HepG2 (cell line): Measurements from ENCODE around the gene EIF5. TPM values are rescaled to one million over a fixed set of nuclear protein-coding genes. Genes with fewer than 3 reads are reported as not detected.

Source experiments
- BORCS8-MEF2B ChIP-seq: sonication (generic); formaldehyde crosslinking; IDR thresholded peaks from 2 replicates; pipeline ENCODE4 v1.8.0; 2022; ENCODE audit warnings: mild to moderate bottlenecking, missing genetic modification reagents
- BRF2 ChIP-seq: sonication (generic); formaldehyde crosslinking; IDR thresholded peaks from 2 replicates; pipeline ENCODE4 v1.8.1; 2022; ENCODE audit warnings: mild to moderate bottlenecking, missing genetic modification reagents
- GTF2F1 ChIP-seq: fragments of 150-350 bp; IDR thresholded peaks from 2 replicates; pipeline ENCODE4 v1.6.1; 2014; ENCODE audit warnings: low read length
- MLXIP ChIP-seq: sonication (generic); formaldehyde crosslinking; IDR thresholded peaks from 2 replicates; pipeline ENCODE4 v1.9.0; 2021; ENCODE audit warnings: missing genetic modification reagents, borderline replicate concordance
- NKX3-1 ChIP-seq: sonication (generic); formaldehyde crosslinking; IDR thresholded peaks from 2 replicates; pipeline ENCODE4 v1.5.0; 2020; ENCODE audit warnings: missing genetic modification reagents
- PHF20 ChIP-seq: sonication (generic); formaldehyde crosslinking; IDR thresholded peaks from 2 replicates; pipeline ENCODE4 v1.5.0; 2020; ENCODE audit warnings: mild to moderate bottlenecking, missing genetic modification reagents
- POLR2G ChIP-seq: fragments of 200-400 bp; formaldehyde crosslinking; IDR thresholded peaks from 2 replicates; pipeline ENCODE4 v1.6.1; 2018; ENCODE audit warnings: mild to moderate bottlenecking, low read depth, low read length, moderate library complexity
- SNAPC2 ChIP-seq: sonication (generic); formaldehyde crosslinking; IDR thresholded peaks from 2 replicates; pipeline ENCODE4 v1.8.1; 2022; ENCODE audit warnings: mild to moderate bottlenecking, missing genetic modification reagents
- TBX3 ChIP-seq: fragments of 450-650 bp; IDR thresholded peaks from 2 replicates; pipeline ENCODE4 v1.6.1; 2017; ENCODE audit warnings: antibody characterized with exemption, mild to moderate bottlenecking, inconsistent platforms, borderline replicate concordance
- THAP11 ChIP-seq: IDR thresholded peaks from 2 replicates; pipeline ENCODE4 v1.6.1; 2016; ENCODE audit warnings: missing biosample characterization, missing genetic modification reagents
- ZC3H13 ChIP-seq: sonication (generic); formaldehyde crosslinking; IDR thresholded peaks from 2 replicates; pipeline ENCODE4 v1.8.1; 2023; ENCODE audit warnings: mild to moderate bottlenecking, missing genetic modification reagents, moderate library complexity
- ZFP36 ChIP-seq: fragments of 150-350 bp; IDR thresholded peaks from 2 replicates; pipeline ENCODE4 v1.6.1; 2018; ENCODE audit warnings: borderline replicate concordance, low read length, low read depth; ENCODE audit not compliant: partially characterized antibody
- ZNF24 ChIP-seq: fragments of 450-650 bp; IDR thresholded peaks from 2 replicates; pipeline ENCODE4 v1.6.1; 2017; ENCODE audit warnings: antibody characterized with exemption, mild to moderate bottlenecking
- ZNF513 ChIP-seq: sonication (generic); formaldehyde crosslinking; conservative IDR thresholded peaks from 2 replicates; pipeline ENCODE4 v1.5.0; 2020; ENCODE audit warnings: missing genetic modification reagents
- ZNF530 ChIP-seq: sonication (generic); formaldehyde crosslinking; IDR thresholded peaks from 2 replicates; pipeline ENCODE4 v1.5.0; 2020; ENCODE audit warnings: low read depth, mild to moderate bottlenecking, missing genetic modification reagents
- ZNF687 ChIP-seq: sonication (generic); formaldehyde crosslinking; IDR thresholded peaks from 2 replicates; pipeline ENCODE4 v1.5.1; 2020; ENCODE audit warnings: mild to moderate bottlenecking, missing genetic modification reagents, moderate library complexity
- ZNF713 ChIP-seq: sonication (generic); formaldehyde crosslinking; IDR thresholded peaks from 2 replicates; pipeline ENCODE4 v1.4.0; 2020; ENCODE audit warnings: mild to moderate bottlenecking, missing genetic modification reagents
- ZNF740 ChIP-seq: sonication (generic); formaldehyde crosslinking; IDR thresholded peaks from 2 replicates; pipeline ENCODE4 v1.4.0; 2020; ENCODE audit warnings: missing genetic modification reagents
- ZNF816 ChIP-seq: sonication (generic); formaldehyde crosslinking; IDR thresholded peaks from 2 replicates; pipeline ENCODE4 v1.8.0; 2022; ENCODE audit warnings: missing genetic modification reagents, mild to moderate bottlenecking, borderline replicate concordance
- polyA plus RNA-seq, 8 experiments: library from polyadenylated mRNA; depleted of rRNA in 3 of 8; stranded (reverse) in 7 of 8; unstranded in 1 of 8; fragments of >200 nt; fragmentation: Illumina TruSeq in 4 of 8; extraction: Trizol in 4 of 8; gene quantifications; 2 replicates each; pipeline versions ENCODE4 v1.2.1 to v1.2.3, GENCODE V29; 2011 to 2016; ENCODE audit warnings: low read depth in 4 of 8, missing spikeins in 1 of 8, mixed read lengths in 1 of 8; ENCODE audit not compliant: insufficient read depth in 1 of 8
- total RNA-seq, 5 experiments: library from RNA; depleted of rRNA; stranded (reverse); fragments of >200 nt; fragmentation: Illumina TruSeq; extraction: Trizol; gene quantifications; 2 replicates each; pipeline ENCODE4 v1.2.3, GENCODE V29; 2016; ENCODE audit warnings: low read depth in 1 of 5

Gene EIF5
- total and polyA plus RNA-seq, 2 of the 13 experiments (the other 11 are each of a cell fraction or from before 2014, with no cell fraction given) = 189 to 281 TPM

- TF ChIP-seq ZNF687 (no peak; the same call in none of the 2 replicates), PHF20 (CRISPR knock-in tag) (no peak), ZC3H13 (CRISPR knock-in tag) (no peak), ZNF740 (no peak), TBX3 (no peak), GTF2F1 (no peak), BORCS8-MEF2B (CRISPR knock-in tag) (no peak), BRF2 (CRISPR knock-in tag) (no peak), THAP11 (no peak), SNAPC2 (CRISPR knock-in tag) (no peak), POLR2G (no peak), MLXIP (CRISPR knock-in tag) (no peak), ZNF24 (no peak), ZFP36 (no peak), ZNF530 (no peak), ZNF513 (CRISPR knock-in tag) (no peak), NKX3-1 (CRISPR knock-in tag) (0 out of 2 replicates have a peak, but pooled peaks have one; percentile 49), ZNF816 (CRISPR knock-in tag) (no peak), ZNF713 (no peak)
Measured at GRCh38 chr14:103334644-103335622, 896 bp downstream of the EIF5 start (continued).
